GM12878 (cell line): ENCODE measurements around the gene ASZ1. TPM values are rescaled to one million over a fixed set of nuclear protein-coding genes. Genes with fewer than 3 reads are reported as not detected.

Source experiments
- ATAC-seq: fragments of 200-7000 bp; cut with Tn5 transposase; 3 replicates; pipeline ENCODE4 v1.9.1; 2020; ENCODE audit warnings: mild to moderate bottlenecking, moderate library complexity
- BruUV-seq: library from RNA; stranded (reverse); fragments of 400-500 nt; replicated peaks from 2 replicates; lab custom pipeline; 2021; lab: Mats Ljungman, UMichigan
- CTCF ChIA-PET: fragments of 300-600 bp; sonication (Branson Sonifier 250); formaldehyde crosslinking; extraction: SDS; loops from one replicate; lab custom pipeline; 2021; ENCODE audit warnings: inconsistent platforms; lab: Yijun Ruan, JAX
- POLR2A ChIA-PET: fragments of 350-600 bp; formaldehyde crosslinking; extraction: SDS; loops from one replicate; lab custom pipeline; 2021; ENCODE audit warnings: inconsistent platforms; lab: Charles Lee
- RAD21 ChIA-PET: fragments of 300-600 bp; sonication (Branson Sonifier 250); formaldehyde crosslinking; loops from one replicate; lab custom pipeline; 2023; ENCODE audit warnings: antibody characterized with exemption; ENCODE audit not compliant: unreplicated experiment; lab: Charles Lee
- SMC1A ChIA-PET: fragments of 300-600 bp; sonication (Branson Sonifier 250); formaldehyde crosslinking; loops from one replicate; lab custom pipeline; 2023; ENCODE audit not compliant: unreplicated experiment, uncharacterized antibody; lab: Charles Lee
- DNase-seq: peaks from one replicate; pipeline ENCODE4 v3.0.0-alpha.2; 2011; ENCODE audit warnings: low read depth, low spot score
- FAIRE-seq: peaks from 3 replicates; lab custom pipeline; 2011; peaks lifted over from hg19 to GRCh38; lab: Jason Lieb, UNC
- H2AFZ ChIP-seq: 2 replicates; pipeline ENCODE4 v1.6.0; 2011; ENCODE audit warnings: low read depth, low read length, control low read depth; ENCODE audit not compliant: control insufficient read depth
- H3K27ac ChIP-seq: 2 replicates; pipeline ENCODE4 v1.5.1; 2011; ENCODE audit warnings: control low read depth; ENCODE audit not compliant: control insufficient read depth, insufficient read depth
- H3K27me3 ChIP-seq, 2 experiments: replicated peaks in 1 of 2; 2 replicates each; pipeline versions ENCODE4 v1.6.0 to v1.6.1; 2011; ENCODE audit warnings: low read length in 1 of 2; ENCODE audit not compliant: control insufficient read depth in 2 of 2, insufficient read depth in 2 of 2
- H3K36me3 ChIP-seq, 2 experiments: 2 replicates each; pipeline ENCODE4 v1.5.1; 2011; ENCODE audit warnings: low read length in 1 of 2; ENCODE audit not compliant: control insufficient read depth in 2 of 2, insufficient read depth in 2 of 2
- H3K4me1 ChIP-seq: 2 replicates; pipeline ENCODE4 v1.6.1; 2011; ENCODE audit warnings: mild to moderate bottlenecking, low read length, moderate library complexity, mixed read lengths; ENCODE audit not compliant: control insufficient read depth, insufficient read depth
- H3K4me2 ChIP-seq: 2 replicates; pipeline ENCODE4 v1.6.0; 2011; ENCODE audit warnings: control low read depth; ENCODE audit not compliant: control insufficient read depth, insufficient read depth
- H3K4me3 ChIP-seq: fragments of 200-600 bp; sonication (generic); 2 replicates; pipeline ENCODE4 v1.5.1; 2016
- H3K79me2 ChIP-seq: 2 replicates; pipeline ENCODE4 v1.6.0; 2011; ENCODE audit warnings: low read length; ENCODE audit not compliant: control insufficient read depth, insufficient read depth
- H3K9ac ChIP-seq: 2 replicates; pipeline ENCODE4 v1.8.0; 2011; ENCODE audit warnings: low read length, control low read depth, mixed read lengths; ENCODE audit not compliant: control insufficient read depth, insufficient read depth
- H3K9me3 ChIP-seq: replicated peaks from 3 replicates; pipeline ENCODE4 v1.5.1; 2011; ENCODE audit warnings: mild to moderate bottlenecking, low read length; ENCODE audit not compliant: control insufficient read depth, insufficient read depth
- H4K20me1 ChIP-seq: 2 replicates; pipeline ENCODE4 v1.6.0; 2011; ENCODE audit not compliant: control insufficient read depth, insufficient read depth
- BACH1 ChIP-seq: fragments of 450-650 bp; IDR thresholded peaks from 2 replicates; pipeline ENCODE4 v1.6.1; 2017; ENCODE audit warnings: mild to moderate bottlenecking, borderline replicate concordance
- WGBS: methylation state at CpG from one replicate; pipeline ENCODE4 v1.1.6; 2016; ENCODE audit warnings: low lambda C conversion rate; ENCODE audit not compliant: insufficient replicate concordance, insufficient coverage; ENCODE audit errors: missing lambda C conversion rate; 5-methylcytosine and 5-hydroxymethylcytosine counted together
- in situ Hi-C: fragments of 300-500 bp; cut with MboI; formaldehyde crosslinking; loops from 9 replicates; pipeline ENCODE4 v1.14.3; 2018; ENCODE audit warnings: mixed read lengths
- intact Hi-C: fragments of 100-400 bp; cut with micrococcal nuclease; formaldehyde crosslinking; loops from one replicate; pipeline ENCODE4 v1.14.2; 2022; ENCODE audit not compliant: unreplicated experiment
- polyA plus RNA-seq, 11 experiments: library from polyadenylated mRNA; depleted of rRNA in 4 of 11; unstranded in 6 of 11; stranded (reverse) in 5 of 11; fragments of >200 nt; fragmentation: Nextera tagmentation in 4 of 11; fragmentation: Illumina TruSeq in 1 of 11; extraction: Ambion mirVana in 4 of 11; extraction: Trizol in 1 of 11; gene quantifications; 1 replicate in 1 of 11; 2 replicates in 10 of 11; pipeline versions ENCODE4 v1.2.1 to v1.2.3, GENCODE V29; 2011 to 2016; ENCODE audit warnings: inconsistent platforms in 2 of 11, missing spikeins in 2 of 11, low read depth in 1 of 11
- total RNA-seq, 4 experiments: library from RNA; depleted of rRNA in 3 of 4; stranded (reverse); fragments of >200 nt in 3 of 4; fragmentation: Illumina TruSeq in 1 of 4; extraction: Trizol in 1 of 4; gene quantifications; 2 replicates each; pipeline versions ENCODE4 v1.2.1 to v1.2.3, GENCODE V29; 2013 to 2021
- TF ChIP-seq, protein P1 (sequence below): fragments of 450-650 bp; formaldehyde crosslinking; IDR thresholded peaks from 2 replicates; pipeline ENCODE4 v1.5.0; 2022; ENCODE audit warnings: mild to moderate bottlenecking, missing genetic modification characterization

The ASZ1 gene
- total and polyA plus RNA-seq, 10 of the 15 experiments (the other 5 are each of a cell fraction or from before 2014, with no cell fraction given), result 0.04 to 0.09 (median 0.06) TPM; not detected in 5

- 100% methylated on average over 3 of the region's 3 CpGs for WGBS
- Histone ChIP-seq H3K36me3 (no peaks in the 10 kb centered on the region), H3K4me2 (no peak overlapping the region), H3K4me3 (no peak overlapping the region), H4K20me1 (no peaks in the 10 kb centered on the region), H3K4me1 (no peaks in the 10 kb centered on the region), H3K27me3 (no peaks in the 10 kb centered on the region), H3K27ac (no peak overlapping the region), H3K9ac (no peak overlapping the region), H3K79me2 (no peaks in the 10 kb centered on the region), H3K9me3 (no peaks in the 10 kb centered on the region), H2AFZ (no peak overlapping the region)
- TF ChIP-seq BACH1, result no peak
- TF ChIP-seq, protein P1, sequence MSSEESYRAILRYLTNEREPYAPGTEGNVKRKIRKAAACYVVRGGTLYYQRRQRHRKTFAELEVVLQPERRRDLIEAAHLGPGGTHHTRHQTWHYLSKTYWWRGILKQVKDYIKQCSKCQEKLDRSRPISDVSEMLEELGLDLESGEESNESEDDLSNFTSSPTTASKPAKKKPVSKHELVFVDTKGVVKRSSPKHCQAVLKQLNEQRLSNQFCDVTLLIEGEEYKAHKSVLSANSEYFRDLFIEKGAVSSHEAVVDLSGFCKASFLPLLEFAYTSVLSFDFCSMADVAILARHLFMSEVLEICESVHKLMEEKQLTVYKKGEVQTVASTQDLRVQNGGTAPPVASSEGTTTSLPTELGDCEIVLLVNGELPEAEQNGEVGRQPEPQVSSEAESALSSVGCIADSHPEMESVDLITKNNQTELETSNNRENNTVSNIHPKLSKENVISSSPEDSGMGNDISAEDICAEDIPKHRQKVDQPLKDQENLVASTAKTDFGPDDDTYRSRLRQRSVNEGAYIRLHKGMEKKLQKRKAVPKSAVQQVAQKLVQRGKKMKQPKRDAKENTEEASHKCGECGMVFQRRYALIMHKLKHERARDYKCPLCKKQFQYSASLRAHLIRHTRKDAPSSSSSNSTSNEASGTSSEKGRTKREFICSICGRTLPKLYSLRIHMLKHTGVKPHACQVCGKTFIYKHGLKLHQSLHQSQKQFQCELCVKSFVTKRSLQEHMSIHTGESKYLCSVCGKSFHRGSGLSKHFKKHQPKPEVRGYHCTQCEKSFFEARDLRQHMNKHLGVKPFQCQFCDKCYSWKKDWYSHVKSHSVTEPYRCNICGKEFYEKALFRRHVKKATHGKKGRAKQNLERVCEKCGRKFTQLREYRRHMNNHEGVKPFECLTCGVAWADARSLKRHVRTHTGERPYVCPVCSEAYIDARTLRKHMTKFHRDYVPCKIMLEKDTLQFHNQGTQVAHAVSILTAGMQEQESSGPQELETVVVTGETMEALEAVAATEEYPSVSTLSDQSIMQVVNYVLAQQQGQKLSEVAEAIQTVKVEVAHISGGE, result no peak
- BruUV-seq, result no TSS peak
- CTCF ChIA-PET, result interaction anchor here (0.8 to 1.0 kb wide), 2 partner anchors 179 to 196 kb away, joined by 3 read pairs; no protein-coding TSS in a partner anchor
- intact Hi-C loops, result loop anchor here (5.0 kb wide), 3 partner anchors 158 to 458 kb away; no protein-coding TSS in a partner anchor
- RAD21 ChIA-PET, result no interaction called here
- in situ Hi-C loops, result loop anchor here (5.0 kb wide), 1 partner anchor 178 kb away; no protein-coding TSS in a partner anchor
- SMC1A ChIA-PET, result interaction anchor here (0.7 to 1.7 kb wide), 3 partner anchors 42 to 170 kb away, joined by 3 to 6 read pairs (median 4); no protein-coding TSS in a partner anchor
- FAIRE-seq (no peak), DNase-seq (no peak), ATAC-seq (no peak)
- POLR2A ChIA-PET, result no interaction called here
Measured at GRCh38 chr7:117389871-117390270, 37.4 kb downstream of the ASZ1 start.
